GM19043 (cell line): ENCODE data around the gene ANKZF1.

ENCODE experiments used
- ATAC-seq: cut with Tn5 transposase; IDR thresholded peaks from one replicate; pipeline ENCODE4 v1.9.1; 2021; ENCODE audit warnings: low read depth; ENCODE audit not compliant: unreplicated experiment

ANKZF1 gene

DNA sequence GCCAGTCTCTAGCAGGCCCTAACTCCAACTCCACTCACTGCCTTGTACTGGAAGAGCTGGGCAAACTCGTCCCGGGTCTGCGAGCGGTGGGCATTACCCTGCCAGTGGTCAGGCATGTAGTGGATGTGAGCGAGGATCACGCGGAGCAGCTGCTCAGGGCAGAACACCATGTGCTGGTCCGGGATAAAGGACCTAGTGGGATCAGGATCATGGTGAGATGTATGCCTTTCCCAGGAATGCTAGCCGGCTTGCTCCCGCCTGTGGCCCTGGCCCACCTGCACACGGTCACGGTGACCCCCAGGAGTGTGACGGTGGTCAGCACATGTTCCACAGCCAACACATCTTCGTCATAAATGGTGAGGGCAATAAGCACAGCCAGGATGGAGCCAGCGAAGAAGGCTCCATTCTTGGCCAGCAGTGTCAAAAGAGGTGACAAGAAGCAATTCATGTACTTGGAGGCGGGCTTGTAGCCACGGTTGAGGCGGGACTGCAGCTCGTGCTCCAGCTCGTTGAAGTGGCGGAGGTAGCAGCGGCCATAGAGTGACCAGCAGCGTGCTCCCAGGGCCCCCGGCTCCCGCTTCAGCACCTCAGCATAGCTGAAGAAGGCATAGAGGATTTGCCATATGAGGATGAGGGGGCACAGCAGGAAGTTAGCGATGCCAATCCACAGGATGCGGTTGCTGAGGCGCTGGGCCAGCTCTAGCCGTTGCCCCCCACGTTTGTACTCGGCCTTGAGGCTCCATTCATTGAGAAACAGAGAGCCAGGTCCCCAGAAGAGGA is 5.6 kb upstream of the ANKZF1 start:
- ATAC-seq: no peak

DNA sequence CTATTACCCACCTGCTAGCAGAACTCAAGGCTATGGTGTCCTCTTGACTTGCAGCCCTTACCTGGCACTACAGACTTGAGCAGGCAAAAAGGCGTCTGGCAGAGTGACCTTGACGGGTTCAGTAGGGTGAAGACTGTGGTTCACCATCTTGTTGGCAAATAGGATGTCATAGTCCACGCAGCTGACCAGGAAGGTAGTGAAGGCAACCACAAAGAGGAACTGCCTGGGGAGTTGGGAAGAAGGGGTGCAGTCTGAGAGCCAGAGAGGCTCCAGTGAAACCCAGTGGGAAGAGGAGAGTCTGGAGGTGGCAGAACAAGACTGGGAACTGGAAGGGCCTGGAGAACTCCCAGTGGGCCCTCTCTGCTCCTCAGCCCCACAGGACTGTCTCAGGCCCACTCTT is 4.3 kb upstream of the ANKZF1 start:
- no peak for ATAC-seq

DNA sequence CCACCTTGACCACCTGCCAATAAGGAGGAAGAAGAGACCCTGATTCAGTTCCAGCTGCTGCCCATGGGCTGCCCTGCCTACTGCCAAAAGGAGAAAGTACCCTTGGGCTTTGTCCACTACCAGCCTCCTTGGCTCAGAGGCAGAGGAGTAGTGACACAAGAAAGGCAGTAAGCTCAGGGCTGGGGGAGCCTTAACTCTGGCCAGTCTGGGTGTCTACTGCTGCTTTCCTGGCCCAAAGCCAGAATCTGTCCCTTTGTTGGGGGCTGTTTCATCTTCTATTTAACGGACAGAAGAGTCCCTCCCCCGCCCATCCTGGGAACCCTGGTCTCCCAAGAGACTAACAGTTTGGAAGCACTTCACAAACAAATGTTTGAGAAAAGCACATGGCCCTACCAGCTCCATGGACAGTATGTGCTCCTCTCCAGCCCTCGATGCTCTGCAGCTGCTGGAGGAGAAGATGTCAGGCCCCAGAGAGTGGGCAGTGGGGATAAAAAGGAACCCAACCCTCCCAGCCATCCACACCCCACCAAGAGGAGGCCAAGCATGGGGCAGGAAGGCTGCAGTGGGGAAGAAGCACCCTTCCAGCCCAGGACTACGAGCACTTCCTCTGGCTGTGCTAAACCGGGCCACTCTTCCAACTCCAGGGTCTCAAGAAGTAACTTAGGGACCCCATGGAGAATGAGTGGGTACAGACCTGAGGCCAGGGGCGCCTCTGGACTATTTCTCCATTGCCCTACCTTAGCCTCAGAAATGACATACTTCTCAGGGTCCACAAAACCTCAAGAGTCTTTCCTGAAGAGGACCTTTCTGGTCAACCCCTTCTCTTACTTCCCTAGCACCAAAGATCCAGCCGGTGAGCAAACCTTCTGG is 1.3 kb upstream of the ANKZF1 start:
- ATAC-seq: no peak

DNA sequence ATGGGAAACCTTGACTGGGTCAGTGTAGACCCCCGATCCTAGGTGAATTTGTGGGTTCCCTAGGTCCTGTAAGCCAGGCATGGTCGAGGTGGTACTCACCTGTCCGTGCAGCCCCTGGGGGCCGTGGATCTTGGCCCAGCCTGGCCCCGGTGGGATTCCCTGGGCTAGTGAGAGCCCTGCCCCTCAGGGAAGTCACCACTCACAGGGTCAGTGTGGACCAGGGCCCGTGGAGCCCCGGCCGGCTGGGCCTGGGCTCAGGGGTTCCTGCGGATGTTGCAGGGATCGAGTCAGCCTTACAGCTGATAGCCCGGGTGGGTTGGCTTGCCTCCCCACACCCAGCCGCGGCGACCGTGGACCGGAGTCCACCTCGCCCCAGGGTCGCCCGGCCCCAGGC is 698 bp upstream of the ANKZF1 start:
- ATAC-seq: peak; percentile 5

DNA sequence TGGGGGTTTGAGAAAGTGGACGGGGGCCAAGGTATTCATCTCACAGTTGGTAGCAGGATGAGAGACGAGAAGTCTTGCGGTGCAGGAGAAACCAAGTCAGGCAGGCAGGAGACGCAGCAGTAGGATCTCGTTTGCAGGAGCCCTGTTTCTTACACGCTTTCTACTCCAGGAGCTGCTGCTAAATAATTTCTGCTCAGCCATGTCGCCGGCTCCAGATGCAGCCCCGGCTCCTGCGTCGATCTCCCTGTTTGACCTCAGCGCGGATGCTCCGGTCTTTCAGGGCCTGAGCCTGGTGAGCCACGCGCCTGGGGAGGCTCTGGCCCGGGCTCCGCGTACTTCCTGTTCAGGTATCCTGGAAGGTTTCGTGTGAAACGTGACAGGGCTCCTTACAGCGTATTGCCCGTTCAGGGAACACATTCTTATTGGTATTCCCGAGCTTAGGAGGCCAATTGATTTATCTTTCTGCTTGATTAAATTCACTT is 494 bp downstream of the ANKZF1 start:
- ATAC-seq: no peak

DNA sequence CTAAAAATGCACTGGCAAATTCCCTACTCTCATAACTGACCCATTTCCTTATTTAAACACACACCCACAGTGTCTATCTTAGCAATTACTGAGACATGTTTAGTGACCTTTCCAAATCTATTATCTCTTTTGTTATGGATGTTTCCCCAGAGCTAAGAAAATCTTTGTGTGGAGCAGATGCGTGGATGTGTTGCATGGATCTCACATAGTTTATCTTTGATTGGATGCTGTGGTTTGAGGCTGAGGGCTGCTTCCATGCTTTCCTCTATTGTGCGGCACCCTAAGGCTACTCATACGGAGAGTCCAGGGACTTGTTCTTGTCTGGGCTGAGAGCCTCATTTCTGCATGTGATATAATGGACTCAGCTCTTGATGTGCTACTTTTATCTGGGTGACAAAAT is 4.7 kb downstream of the ANKZF1 start:
- no peak for ATAC-seq

DNA sequence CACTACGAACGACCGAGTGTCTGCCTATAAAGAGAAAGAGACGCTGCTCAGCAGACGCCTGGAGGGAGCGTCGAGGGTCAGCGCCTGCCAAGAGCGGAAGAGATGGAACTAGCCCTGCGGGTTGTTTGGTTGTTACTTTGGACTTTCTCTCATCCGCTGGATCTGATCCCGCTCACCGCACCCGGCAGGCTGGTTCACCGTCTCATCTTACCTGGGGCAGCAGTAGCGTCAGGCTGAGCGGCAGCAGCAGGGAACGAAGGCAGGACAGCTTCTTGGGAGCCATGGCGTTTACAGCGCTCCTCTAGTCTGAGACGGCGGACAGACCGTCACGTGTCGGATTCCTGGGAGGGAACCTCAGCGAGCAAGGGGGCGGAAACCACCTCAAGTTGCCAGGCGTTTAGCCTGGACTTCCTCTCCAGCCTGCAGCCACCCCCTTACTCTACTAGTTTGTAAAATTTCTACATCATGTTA is 13.7 kb downstream of the ANKZF1 start:
- no peak for ATAC-seq

DNA sequence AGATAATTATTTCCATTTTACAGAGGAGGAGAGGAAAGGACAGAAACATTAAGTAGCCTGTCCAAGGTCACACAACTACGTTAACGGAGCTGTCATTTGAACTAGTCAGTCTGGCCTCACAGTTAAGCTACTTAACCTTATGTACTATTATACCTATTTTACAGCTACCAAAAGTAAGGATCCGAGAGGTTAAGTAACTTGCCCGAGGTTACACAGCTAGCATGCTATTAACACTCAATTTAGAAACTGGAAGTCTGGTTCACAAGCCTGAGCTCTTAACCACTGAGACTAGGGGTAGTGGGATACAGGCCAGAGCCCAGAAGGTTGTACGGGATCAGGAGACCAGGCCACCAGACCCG is 15.2 kb downstream of the ANKZF1 start:
- ATAC-seq: no peak

DNA sequence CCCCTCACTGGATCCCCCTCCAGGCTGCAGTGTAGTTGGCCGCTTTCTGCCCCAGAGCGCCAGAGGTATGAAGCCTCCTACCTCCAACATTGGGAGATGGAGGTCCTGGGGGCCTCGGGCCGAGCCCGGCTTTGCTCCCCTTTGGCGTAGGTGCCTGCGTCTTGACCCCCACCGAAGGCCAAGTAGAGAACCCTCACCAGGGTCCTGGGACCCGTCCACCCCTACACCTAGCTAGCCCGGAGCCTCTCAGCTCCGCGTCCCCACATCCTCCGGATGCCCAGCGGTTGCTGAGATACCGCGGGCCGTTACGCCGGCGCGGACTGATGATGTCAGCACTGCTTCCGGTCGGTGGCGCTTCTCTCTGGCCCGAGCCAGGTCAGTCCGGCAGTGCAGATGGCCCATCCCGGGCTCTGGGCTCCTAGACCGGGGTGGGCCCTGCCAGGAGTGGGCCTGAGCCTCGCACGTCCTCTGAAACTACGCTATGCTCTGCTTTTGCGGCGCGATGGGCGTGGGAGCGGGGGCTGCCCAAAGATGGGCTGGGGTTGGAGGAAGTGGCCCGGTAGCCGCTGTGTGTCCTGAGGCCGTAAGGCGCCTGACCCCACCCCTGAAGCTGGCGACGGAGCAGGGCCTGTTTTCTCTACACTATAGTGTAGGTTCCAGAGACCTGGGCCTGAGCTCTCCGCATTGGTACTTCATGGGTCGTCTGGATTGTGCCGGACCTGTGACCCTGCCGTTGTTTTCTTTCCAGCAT is 15.7 kb downstream of the ANKZF1 start, which contains the start of the genes GLB1L and STK16:
Gene GLB1L (minus strand): TSS at position 297 of the 751 bp plus-strand sequence. CDS start 1,871 bp downstream, outside the sequence.
Gene STK16 (plus strand): TSS at position 332 of the 751 bp plus-strand sequence. CDS start 521 bp downstream, outside the sequence.
- peak; percentile 58 for ATAC-seq

DNA sequence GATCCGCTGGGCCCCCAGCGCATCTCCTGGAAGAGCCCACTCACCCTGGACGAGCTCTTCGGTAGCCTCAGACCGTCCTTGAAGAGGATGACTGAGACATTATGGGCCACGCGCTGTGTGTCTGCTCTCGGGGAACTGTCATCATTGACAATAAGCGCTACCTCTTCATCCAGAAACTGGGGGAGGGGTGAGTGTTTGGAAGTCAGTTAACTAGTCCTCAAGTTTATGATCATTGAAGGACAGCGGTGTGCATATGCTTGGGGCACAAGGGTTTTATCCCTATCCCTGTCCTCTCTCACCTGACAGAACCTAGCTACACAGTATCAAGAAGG is 16.3 kb downstream of the ANKZF1 start:
- ATAC-seq: no peak

DNA sequence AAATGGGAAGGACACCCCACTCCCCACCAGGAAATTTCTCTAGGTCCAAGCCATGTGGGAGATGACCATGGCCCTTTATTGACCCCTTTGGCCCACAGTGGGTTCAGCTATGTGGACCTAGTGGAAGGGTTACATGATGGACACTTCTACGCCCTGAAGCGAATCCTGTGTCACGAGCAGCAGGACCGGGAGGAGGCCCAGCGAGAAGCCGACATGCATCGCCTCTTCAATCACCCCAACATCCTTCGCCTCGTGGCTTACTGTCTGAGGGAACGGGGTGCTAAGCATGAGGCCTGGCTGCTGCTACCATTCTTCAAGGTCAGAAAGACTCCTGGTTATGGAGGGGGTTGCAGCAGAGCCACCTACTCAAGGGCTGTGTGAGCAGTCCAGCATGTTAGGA is 17.0 kb downstream of the ANKZF1 start:
- no peak for ATAC-seq

DNA sequence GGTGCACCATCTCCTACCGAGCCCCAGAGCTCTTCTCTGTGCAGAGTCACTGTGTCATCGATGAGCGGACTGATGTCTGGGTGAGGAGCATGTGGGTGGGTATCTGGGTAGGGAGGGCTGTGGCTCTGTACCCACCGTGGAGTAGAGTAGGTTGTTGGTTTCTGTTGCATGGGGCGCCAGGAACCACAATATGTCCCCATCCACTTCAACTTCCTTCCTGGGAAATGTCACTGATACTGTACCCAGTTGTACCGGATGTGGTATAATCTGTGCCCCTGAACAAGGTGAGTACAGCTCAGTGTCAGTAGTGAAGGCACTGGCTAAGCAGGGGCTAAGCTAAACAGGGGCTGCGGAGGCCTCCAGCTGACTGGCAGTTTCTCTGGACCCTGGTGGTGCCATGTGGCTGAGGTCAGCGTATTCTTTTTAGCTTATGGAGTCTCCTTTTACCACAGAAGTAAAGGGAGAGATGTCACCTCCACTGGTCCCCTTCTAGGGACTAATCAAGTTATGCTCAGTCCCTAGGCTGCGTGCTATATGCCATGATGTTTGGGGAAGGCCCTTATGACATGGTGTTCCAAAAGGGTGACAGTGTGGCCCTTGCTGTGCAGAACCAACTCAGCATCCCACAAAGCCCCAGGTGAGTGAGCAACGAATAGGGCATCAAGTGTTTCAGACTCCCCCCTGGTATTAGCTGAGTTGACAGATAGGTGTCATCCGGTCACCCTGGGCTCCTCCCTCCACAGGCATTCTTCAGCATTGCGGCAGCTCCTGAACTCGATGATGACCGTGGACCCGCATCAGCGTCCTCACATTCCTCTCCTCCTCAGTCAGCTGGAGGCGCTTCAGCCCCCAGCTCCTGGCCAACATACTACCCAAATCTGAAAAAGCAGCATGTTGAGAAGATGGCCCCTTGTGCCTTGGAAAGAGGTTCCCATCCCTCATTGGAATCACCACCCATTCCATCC is 18.4 kb downstream of the ANKZF1 start:
- ATAC-seq: no peak

DNA sequence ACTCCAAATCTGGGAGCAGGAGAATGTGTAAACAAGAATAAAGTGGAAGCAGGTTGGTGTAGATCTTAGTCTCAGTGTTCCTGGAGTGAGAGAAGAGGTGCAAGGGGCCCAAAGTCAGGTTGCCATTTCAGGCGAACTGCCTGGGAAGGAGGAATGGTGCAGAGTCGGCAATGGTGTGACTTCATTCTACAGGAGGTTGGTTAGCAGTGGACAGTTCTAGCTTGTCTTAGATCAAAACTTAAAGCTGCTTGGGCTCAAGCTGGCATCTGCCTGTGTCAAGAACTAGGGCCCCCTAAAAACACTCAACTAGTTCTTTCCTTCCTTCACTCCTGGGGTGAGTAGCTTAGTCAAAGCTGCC is 19.2 kb downstream of the ANKZF1 start:
- no peak for ATAC-seq

DNA sequence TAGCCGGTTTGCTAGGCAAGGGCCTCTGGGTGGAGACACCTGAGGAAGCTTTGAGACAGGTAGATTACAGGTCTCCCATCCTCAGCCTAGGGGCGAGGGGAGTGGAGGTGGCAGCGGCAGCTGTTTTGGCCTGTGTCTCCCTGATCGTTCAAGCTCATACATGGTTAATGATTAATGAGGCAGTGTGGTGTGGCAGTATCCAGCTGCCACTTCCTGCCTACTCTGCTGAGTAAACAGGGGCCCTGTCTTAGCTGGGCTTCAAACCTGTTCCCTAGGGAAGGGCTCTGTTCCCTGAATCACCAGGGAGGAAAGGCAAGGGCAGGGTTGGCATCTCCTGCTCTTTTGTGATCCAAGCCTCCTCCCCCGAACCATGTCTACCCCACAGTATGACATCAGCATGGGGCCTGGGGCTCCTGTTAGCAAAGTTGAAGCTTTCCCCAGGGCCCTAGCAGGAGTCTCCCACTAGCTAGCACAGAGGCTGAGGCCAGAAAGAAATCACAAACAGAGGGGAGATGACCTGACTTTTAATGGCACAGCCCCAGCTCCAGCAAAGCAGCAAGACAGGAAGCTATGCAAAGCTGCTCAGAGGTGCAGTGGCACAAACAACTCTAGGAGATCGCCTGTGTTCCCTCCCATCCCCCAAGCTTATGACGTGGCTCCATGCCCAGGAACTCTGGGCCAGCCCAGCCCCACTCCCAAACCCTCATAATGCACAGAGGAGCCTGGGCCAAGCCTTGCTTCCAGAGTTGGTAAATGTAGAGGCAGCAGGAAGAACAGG is 19.8 kb downstream of the ANKZF1 start:
- ATAC-seq: peak; percentile 41

DNA sequence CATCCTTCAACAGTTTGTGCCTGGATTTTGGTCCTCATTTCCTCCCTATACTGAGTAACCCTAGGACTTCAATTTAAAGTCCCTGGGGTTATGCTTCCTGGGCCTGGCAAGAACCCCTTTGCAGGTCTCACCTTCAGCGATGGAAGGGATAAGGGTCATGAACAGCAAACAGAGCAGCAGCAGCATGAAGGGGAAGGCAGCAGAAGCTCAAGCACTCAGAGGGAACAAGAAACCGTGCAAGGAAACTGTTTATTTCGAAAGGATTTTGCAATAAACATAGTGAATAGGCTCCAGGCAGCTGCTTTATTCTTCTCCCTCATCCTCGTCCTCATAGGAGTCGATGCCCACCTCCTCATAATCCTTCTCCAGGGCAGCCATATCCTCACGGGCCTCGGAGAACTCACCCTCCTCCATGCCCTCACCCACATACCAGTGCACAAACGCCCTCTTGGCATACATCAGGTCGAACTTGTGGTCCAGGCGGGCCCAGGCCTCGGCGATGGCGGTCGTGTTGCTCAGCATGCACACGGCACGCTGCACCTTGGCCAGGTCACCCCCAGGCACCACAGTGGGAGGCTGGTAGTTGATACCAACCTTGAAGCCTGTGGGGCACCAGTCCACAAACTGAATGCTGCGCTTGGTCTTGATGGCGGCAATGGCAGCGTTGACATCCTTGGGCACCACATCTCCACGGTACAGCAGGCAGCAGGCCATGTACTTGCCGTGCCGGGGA is 20.6 kb downstream of the ANKZF1 start:
- no peak for ATAC-seq

DNA sequence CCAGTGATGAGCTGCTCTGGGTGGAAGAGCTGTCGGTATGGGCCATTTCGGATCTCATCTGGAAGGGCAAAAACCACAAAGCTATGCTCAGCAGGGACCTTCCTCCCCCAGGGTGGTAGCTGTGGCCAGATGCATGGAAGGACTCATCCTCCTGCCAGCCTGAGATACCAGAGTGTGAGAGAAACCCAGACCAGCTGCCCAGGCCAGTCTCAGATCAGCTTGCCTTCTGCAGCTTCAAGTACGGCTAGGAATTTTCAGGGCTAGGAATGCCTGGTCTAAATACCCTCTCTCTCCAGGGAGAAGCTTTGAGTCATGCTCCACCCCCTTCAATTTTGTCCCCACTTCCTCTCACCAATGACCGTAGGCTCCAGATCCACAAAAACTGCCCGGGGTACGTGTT is 22.1 kb downstream of the ANKZF1 start:
- no peak for ATAC-seq

DNA sequence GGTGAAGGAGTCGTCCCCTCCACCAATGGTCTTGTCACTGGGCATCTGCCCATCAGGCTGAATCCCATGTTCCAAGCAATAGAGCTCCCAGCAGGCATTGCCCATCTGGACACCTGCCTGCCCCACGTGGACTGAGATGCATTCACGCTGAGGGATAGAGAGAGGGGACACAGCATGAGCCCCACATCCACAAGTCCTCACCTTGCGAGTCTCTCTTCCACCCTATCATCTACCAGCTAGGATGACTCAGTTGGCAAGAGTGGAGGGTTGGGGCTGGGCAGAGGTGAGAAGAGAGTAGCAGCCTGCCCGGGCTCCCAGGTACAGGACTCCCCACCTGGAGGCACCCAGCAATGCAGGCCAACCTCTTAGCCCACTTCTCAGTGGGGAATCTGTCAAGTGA is 22.5 kb downstream of the ANKZF1 start:
- ATAC-seq: no peak

DNA sequence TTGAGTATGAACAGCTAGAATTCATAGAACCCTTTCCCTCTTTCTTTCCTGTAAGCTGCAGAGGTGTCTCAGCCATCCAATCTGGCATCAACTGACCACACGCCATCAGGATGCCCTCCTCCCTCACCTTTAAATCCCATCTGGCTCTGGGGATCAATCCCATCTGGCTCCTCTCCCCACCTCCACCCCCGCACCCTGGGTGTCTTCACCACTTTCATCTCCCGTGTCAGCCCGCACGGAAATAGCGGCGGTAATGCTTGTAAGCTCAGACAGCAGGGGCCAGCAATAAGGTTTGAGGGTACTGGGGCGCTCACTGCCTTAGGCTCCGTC is 22.9 kb downstream of the ANKZF1 start:
- ATAC-seq: no peak
